K562 (cell line): ENCODE results near the gene ULBP2. TPM values are rescaled to one million over a fixed set of nuclear protein-coding genes. Genes with fewer than 3 reads are reported as not detected.
"Not testable (repeated sequence)": the region's sequence is repeated elsewhere in the genome, so short reads cannot be mapped to it uniquely, and the experiment has no call there.

Experiments used
- ATAC-seq: fragments of 200-7000 bp; cut with Tn5 transposase; 3 replicates; pipeline ENCODE4 v1.9.1; 2020; ENCODE audit warnings: moderate library complexity
- BruUV-seq: library from RNA; stranded (reverse); fragments of 400-500 nt; replicated peaks from 2 replicates; lab custom pipeline; 2021; lab: Mats Ljungman, UMichigan
- CTCF ChIA-PET: fragments of 300-600 bp; formaldehyde crosslinking; extraction: SDS; loops from one replicate; lab custom pipeline; 2021; ENCODE audit warnings: low intra/inter-chr PET ratio; lab: Yijun Ruan, JAX
- POLR2A ChIA-PET: fragments of 300-600, 350-650 bp; sonication (Branson Sonifier 250); formaldehyde crosslinking; extraction: SDS; loops from one replicate; lab custom pipeline; 2021; ENCODE audit warnings: antibody characterized with exemption, inconsistent platforms; lab: Yijun Ruan, JAX
- DNase-seq, 4 experiments: peaks; one replicate each; pipeline versions ENCODE4 v3.0.0 to v3.0.0-alpha.2; 2011 to 2018; ENCODE audit warnings: low spot score in 3 of 4, mixed read lengths in 3 of 4; ENCODE audit errors: extremely low read depth in 1 of 4
- FAIRE-seq: peaks from 2 replicates; lab custom pipeline; 2011; peaks lifted over from hg19 to GRCh38; lab: Jason Lieb, UNC
- H2AFZ ChIP-seq: 2 replicates; pipeline ENCODE4 v1.6.0; 2011; ENCODE audit warnings: low read depth, low read length, control low read depth, inconsistent platforms
- H3K27ac ChIP-seq: fragments of 200-600 bp; 3 replicates; pipeline ENCODE4 v1.8.0; 2011; ENCODE audit warnings: low read depth, mild to moderate bottlenecking, control low read depth, inconsistent platforms, low read length, moderate library complexity, mixed read lengths; ENCODE audit errors: extremely low read depth
- H3K27me3 ChIP-seq, 2 experiments: fragments of 300-600 bp in 1 of 2; 2 replicates in 1 of 2; 3 replicates in 1 of 2; pipeline versions ENCODE4 v1.6.0 to v1.8.0; 2011; ENCODE audit warnings: inconsistent platforms in 2 of 2, low read length in 2 of 2, mild to moderate bottlenecking in 1 of 2, mixed read lengths in 1 of 2, moderate library complexity in 1 of 2; ENCODE audit not compliant: control insufficient read depth in 2 of 2, insufficient read depth in 2 of 2
- H3K36me3 ChIP-seq: fragments of 300-600 bp; 3 replicates; pipeline ENCODE4 v1.8.0; 2011; ENCODE audit warnings: mild to moderate bottlenecking, low read length, inconsistent platforms; ENCODE audit not compliant: control insufficient read depth, insufficient read depth
- H3K4me1 ChIP-seq, 2 experiments: fragments of 200-600 bp in 1 of 2; replicated peaks in 1 of 2; 2 replicates in 1 of 2; 3 replicates in 1 of 2; pipeline versions ENCODE4 v1.5.1 to v1.8.0; 2011; ENCODE audit warnings: inconsistent platforms in 2 of 2, low read length in 2 of 2, mild to moderate bottlenecking in 1 of 2, mixed read lengths in 1 of 2, moderate library complexity in 1 of 2; ENCODE audit not compliant: control insufficient read depth in 2 of 2, insufficient read depth in 2 of 2
- H3K4me2 ChIP-seq: 2 replicates; pipeline ENCODE4 v1.6.1; 2011; ENCODE audit warnings: low read length, control low read depth, inconsistent platforms, mixed read lengths; ENCODE audit not compliant: insufficient read depth
- H3K4me3 ChIP-seq: fragments of 200-600 bp; sonication (generic), shearing (Covaris generic); 2 replicates; pipeline ENCODE4 v1.5.1; 2016; ENCODE audit warnings: control low read depth, inconsistent platforms
- H3K79me2 ChIP-seq: fragments of 200-600 bp; 3 replicates; pipeline ENCODE4 v1.8.0; 2011; ENCODE audit warnings: low read length, inconsistent platforms; ENCODE audit not compliant: control insufficient read depth, insufficient read depth
- H3K9ac ChIP-seq, 2 experiments: 2 replicates each; pipeline versions ENCODE4 v1.6.0 to v1.6.1; 2011; ENCODE audit warnings: low read depth in 2 of 2, low read length in 2 of 2, control low read depth in 1 of 2, inconsistent platforms in 1 of 2, mild to moderate bottlenecking in 1 of 2, mixed read lengths in 1 of 2; ENCODE audit not compliant: insufficient read depth in 1 of 2
- H3K9me1 ChIP-seq: one replicate; pipeline ENCODE4 v1.6.0; 2011; ENCODE audit warnings: inconsistent platforms, mild to moderate bottlenecking, low read length, moderate library complexity; ENCODE audit not compliant: control insufficient read depth, insufficient read depth
- H3K9me3 ChIP-seq: replicated peaks from 2 replicates; pipeline ENCODE4 v1.5.1; 2011; ENCODE audit warnings: low read depth, low read length, inconsistent platforms; ENCODE audit not compliant: control insufficient read depth, insufficient read depth
- H4K20me1 ChIP-seq: replicated peaks from 2 replicates; pipeline ENCODE4 v1.6.1; 2011; ENCODE audit warnings: low read length, inconsistent platforms, mixed read lengths; ENCODE audit not compliant: control insufficient read depth, insufficient read depth
- PRDM10 ChIP-seq: fragments of 450-650 bp; IDR thresholded peaks from 2 replicates; pipeline ENCODE4 v1.6.1; 2018; ENCODE audit not compliant: partially characterized antibody
- ZNF586 ChIP-seq: fragments of 450-650 bp; formaldehyde crosslinking; conservative IDR thresholded peaks from 2 replicates; pipeline ENCODE4 v1.4.0; 2020; ENCODE audit warnings: mild to moderate bottlenecking, moderate library complexity
- WGBS: fragments of 100-300 bp; shearing (Covaris generic); methylation state at CpG from one replicate; pipeline ENCODE4 v1.1.6; 2016; ENCODE audit warnings: low coverage, mixed read lengths; ENCODE audit not compliant: insufficient coverage; ENCODE audit errors: missing lambda C conversion rate; 5-methylcytosine and 5-hydroxymethylcytosine counted together
- in situ Hi-C: fragments of 300-500 bp; cut with MboI; formaldehyde crosslinking; loops from 4 replicates; pipeline ENCODE4 v1.15.0; 2018; ENCODE audit warnings: inconsistent platforms, mixed read lengths
- intact Hi-C: fragments of 100-400 bp; cut with micrococcal nuclease; formaldehyde crosslinking; loops from 2 replicates; pipeline ENCODE4 v1.14.2; 2022
- polyA plus RNA-seq, 8 experiments: library from polyadenylated mRNA; depleted of rRNA in 4 of 8; stranded (reverse) in 5 of 8; unstranded in 3 of 8; fragments of >200 nt; fragmentation: Nextera tagmentation in 2 of 8; fragmentation: Illumina TruSeq in 1 of 8; extraction: Ambion mirVana in 2 of 8; extraction: Trizol in 1 of 8; gene quantifications; 2 replicates each; pipeline versions ENCODE4 v1.2.1 to v1.2.3, GENCODE V29; 2011 to 2014; ENCODE audit warnings: inconsistent platforms in 1 of 8, missing spikeins in 1 of 8
- total RNA-seq, 7 experiments: library from RNA; depleted of rRNA in 6 of 7; stranded (reverse); fragments of >200 nt in 6 of 7; fragmentation: Illumina TruSeq in 2 of 7; extraction: Trizol in 2 of 7; gene quantifications; 2 replicates each; pipeline versions ENCODE4 v1.2.1 to v1.2.3, GENCODE V29; 2011 to 2021; ENCODE audit warnings: low replicate concordance in 1 of 7

The ULBP2 gene
- total and polyA plus RNA-seq, 9 of the 15 experiments (the other 6 are each of a cell fraction or from before 2014, with no cell fraction given) = 0.50 to 5.3 (median 1.2) TPM

- Histone ChIP-seq H2AFZ (peak overlapping the region; percentile 92; the same call in 1 of the 2 replicates), H3K27me3 (peaks cover 12 to 52% of the 10 kb centered on the region in 2 experiments; a peak in 4 of 5 replicates), H4K20me1 (no peaks in the 10 kb centered on the region), H3K79me2 (no peaks in the 10 kb centered on the region), H3K9me3 (no peaks in the 10 kb centered on the region), H3K9me1 (no peaks in the 10 kb centered on the region), H3K27ac (no peak overlapping the region), H3K4me3 (peak overlapping the region; percentile 43), H3K36me3 (no peaks in the 10 kb centered on the region), H3K4me2 (peak overlapping the region; percentile 82; the same call in 1 of the 2 replicates), H3K4me1 (peaks cover 0 to 26% of the 10 kb centered on the region in 2 experiments; a peak in 2 of 5 replicates)
- no peak for DNase-seq
- CTCF ChIA-PET = interaction anchor here (0.6 kb wide), 1 partner anchor 63 kb away, joined by 3 read pairs; no protein-coding TSS in a partner anchor
- BruUV-seq = no TSS peak
- in situ Hi-C loops = loop anchor here (10.0 kb wide), 1 partner anchor 462 kb away; no protein-coding TSS in a partner anchor
- WGBS = 17% methylated on average over 12 of the region's 13 CpGs
- intact Hi-C loops = no loop called here
- peak; percentile 3 for ATAC-seq
- POLR2A ChIA-PET = interaction anchor here (0.6 kb wide), 1 partner anchor 70 kb away, joined by 3 read pairs; no protein-coding TSS in a partner anchor
- FAIRE-seq = no peak
- TF ChIP-seq PRDM10 (peak; percentile 19), ZNF586 (CRISPR knock-in tag) (no peak)
- TF ChIP-seq, all 486 proteins: peak for 1
- peak overlapping the region in 1 of 2 experiments; percentile 79; a peak in 2 of 4 replicates for H3K9ac ChIP-seq
Observed at GRCh38 chr6:149942461-149942829, 631 bp downstream of the ULBP2 start.

- FAIRE-seq, BruUV-seq, H3K79me2 ChIP-seq, H4K20me1 ChIP-seq, POLR2A ChIA-PET, H3K4me3 ChIP-seq, H3K4me2 ChIP-seq, H3K9ac ChIP-seq, H2AFZ ChIP-seq, DNase-seq, H3K9me3 ChIP-seq, intact Hi-C loops, H3K36me3 ChIP-seq, ATAC-seq, CTCF ChIA-PET, H3K9me1 ChIP-seq, H3K27ac ChIP-seq: not testable (repeated sequence)
- peaks cover 0 to 24% of the 10 kb centered on the region in 2 experiments; a peak in 2 of 5 replicates for H3K4me1 ChIP-seq
- 0% methylated on average over 5 of the region's 5 CpGs for WGBS
- in situ Hi-C loops = loop anchor here (10.0 kb wide), 1 partner anchor 461 kb away; no protein-coding TSS in a partner anchor
- peaks cover 10 to 54% of the 10 kb centered on the region in 2 experiments; a peak in 4 of 5 replicates for H3K27me3 ChIP-seq
Observed at GRCh38 chr6:149943321-149943720, 1.5 kb downstream of the ULBP2 start.

- H3K79me2 ChIP-seq, intact Hi-C loops, CTCF ChIA-PET, ATAC-seq, H2AFZ ChIP-seq, H4K20me1 ChIP-seq, H3K4me2 ChIP-seq, BruUV-seq, H3K4me3 ChIP-seq, H3K9ac ChIP-seq, FAIRE-seq, H3K9me1 ChIP-seq, H3K27ac ChIP-seq, H3K36me3 ChIP-seq, POLR2A ChIA-PET, DNase-seq, H3K9me3 ChIP-seq: not testable (repeated sequence)
- H3K27me3 ChIP-seq = peaks cover under 1 to 41% of the 10 kb centered on the region in 2 experiments; a peak in 3 of 5 replicates
- H3K4me1 ChIP-seq = peaks cover 0 to 16% of the 10 kb centered on the region in 2 experiments; a peak in 2 of 5 replicates
- WGBS = 15% methylated on average over 3 of the region's 6 CpGs
- in situ Hi-C loops = loop anchor here (10.0 kb wide), 1 partner anchor 460 kb away; no protein-coding TSS in a partner anchor
Observed at GRCh38 chr6:149945276-149945675, 3.5 kb downstream of the ULBP2 start.
